Midbrain (tissue), 1 donor: ENCODE measurements around the gene SNX32.
"Not testable (repeated sequence)": the region's sequence is repeated elsewhere in the genome, so short reads cannot be mapped to it uniquely, and the experiment has no call there.

ENCODE experiments used
- DNase-seq: peaks from one replicate; lab custom pipeline; 2025; lab: John Stamatoyannopoulos, UW

SNX32 gene

GRCh38 chr11:65886826-65887722 is 53.3 kb downstream of the SNX32 start:
- DNase-seq, result no peak

DNA sequence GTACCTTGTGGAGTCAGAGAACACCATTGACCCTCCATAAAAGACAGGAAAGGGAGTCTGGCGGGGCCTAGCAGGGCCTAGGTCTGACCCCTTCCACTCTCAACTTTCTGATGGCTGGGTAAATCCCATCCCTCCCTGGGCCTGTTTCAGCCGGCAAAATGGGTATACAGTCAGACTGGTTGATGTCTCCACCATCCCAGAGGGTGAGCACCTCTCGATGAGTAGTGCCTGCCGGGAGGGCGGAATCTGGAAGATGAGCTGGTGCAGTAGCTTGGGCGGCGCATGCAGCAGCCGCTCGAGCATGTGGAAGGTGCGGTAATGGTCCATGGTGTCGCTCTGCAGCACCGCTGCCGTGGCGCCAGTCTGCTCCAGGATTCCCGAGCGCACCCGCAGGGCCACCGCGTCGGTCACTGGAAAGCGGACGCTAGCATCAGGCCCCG is 54.0 kb downstream of the SNX32 start:
- no peak for DNase-seq

- peak; percentile 98 for DNase-seq
These were observed 54.5 kb downstream of the SNX32 start, which contains the start of gene FIBP for GRCh38 chr11:65888163-65888814. Gene FIBP (minus strand): TSS chr11:65888471. CDS start chr11:65888418, 53 bp downstream.

GRCh38 chr11:65890324-65891218 is 56.8 kb downstream of the SNX32 start, which contains the start of gene CCDC85B:
Gene CCDC85B (plus strand): TSS chr11:65890673. CDS start chr11:65890784, 111 bp downstream.
- peak; percentile 96 for DNase-seq

DNA sequence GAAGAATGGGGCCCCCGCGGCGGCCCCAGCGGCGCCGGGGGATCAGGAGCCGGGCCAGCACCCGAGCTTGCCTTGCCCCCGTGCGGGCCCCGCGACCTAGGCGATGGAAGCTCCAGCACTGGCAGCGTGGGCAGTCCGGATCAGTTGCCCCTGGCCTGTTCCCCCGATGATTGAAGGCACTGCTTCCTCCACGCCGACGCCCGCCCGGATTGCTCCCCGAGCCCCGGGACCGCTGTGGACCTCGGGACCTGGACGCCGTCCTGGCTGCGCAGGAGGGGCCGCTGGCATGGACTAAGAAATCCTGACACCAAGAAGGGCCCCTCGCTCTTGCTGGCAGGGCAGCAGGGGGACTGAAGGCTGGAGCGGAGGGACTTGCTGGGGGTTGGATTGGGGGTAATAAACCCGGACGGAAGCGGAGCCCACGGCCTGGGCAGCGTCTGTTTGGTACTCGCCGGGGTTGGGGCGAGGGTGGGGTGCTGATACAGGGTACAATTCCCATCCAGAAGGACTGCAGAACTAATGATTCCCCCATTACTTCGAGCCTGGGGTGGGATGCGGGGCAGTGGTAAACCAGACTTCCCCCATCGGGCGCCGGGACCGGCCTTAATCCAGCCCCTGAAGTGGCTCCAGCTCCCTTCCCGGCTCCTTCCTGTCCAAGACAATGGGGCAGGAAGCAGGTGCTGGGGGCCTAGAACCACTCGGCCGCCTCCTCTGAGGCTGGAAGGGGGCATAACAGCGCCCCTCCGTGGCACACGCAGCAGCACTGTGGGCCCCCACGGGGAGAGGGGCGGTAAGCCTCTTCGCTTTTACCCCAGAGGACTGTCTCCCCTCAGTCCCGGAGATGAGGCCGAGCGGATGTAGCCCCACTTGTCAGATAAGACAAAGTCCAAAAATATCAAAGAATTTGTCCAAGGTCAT is 57.7 kb downstream of the SNX32 start:
- DNase-seq, result no peak

- not testable (repeated sequence) for DNase-seq
These were observed 58.4 kb downstream of the SNX32 start for GRCh38 chr11:65892137-65892540.

DNA sequence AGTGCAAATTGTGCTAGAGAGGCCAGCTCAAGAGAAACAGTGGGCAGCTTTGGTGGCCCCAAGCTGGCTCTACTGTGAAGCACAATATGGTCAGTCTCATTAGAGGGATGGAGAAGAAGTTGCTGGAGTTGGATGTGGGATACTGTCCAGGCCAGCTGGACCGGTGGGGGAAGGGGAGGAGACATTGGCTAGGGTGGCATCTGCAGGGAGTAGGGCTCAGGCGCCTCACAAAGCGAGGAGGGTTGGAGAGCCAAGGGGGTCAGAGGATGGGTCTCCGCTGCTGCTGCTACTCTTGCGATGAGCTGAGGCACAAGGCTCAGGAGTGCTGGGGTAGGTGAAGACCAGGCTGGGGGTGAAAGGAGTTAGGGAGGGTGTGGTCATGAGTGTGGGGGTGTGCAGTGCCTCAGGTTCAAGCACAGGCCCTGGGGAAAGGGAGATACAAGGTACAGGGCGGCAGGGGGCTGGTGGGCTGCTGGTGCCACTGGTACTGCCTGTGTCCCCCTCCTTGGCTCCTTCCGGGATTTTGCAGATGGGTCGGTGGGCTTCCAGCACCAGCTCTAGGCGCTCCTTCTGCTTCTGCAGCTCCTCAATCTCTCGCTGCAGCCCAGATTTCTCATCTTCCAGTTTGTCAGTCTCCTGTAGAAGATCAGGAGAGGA is 59.0 kb downstream of the SNX32 start:
- DNase-seq, result no peak

DNA sequence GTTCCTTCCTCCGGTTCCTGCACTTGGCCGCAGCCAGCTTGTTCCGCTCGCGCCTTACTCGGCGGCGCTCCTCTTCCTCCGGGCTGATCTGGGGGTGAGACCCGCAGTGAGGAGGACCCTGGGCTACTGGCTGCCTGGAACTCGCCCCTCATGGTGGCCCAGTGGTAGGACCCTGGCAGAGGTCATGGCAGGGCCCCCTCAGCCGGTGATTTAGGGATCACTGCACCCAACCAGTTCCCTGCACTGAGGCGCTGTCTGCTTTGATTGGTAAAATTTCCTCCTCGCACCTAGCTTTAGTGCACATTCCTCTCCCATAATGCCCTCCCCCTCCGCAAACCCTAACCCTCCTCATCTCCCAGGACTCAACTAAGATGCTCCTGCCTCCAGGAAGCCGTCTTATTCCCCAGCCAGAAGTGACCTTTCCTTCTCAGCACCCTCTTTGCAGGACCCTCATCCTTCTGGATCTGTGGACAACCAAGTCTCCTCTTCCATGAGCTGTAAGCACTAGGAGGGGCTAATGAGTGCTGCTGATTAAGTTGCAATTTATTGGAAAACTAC is 60.4 kb downstream of the SNX32 start:
- DNase-seq, result no peak

GRCh38 chr11:65895482-65895981 is 61.8 kb downstream of the SNX32 start:
- DNase-seq, result no peak

- DNase-seq, result no peak
These were observed 62.6 kb downstream of the SNX32 start for GRCh38 chr11:65896034-65896999.

- DNase-seq, result no peak
These were observed 63.3 kb downstream of the SNX32 start for GRCh38 chr11:65897020-65897471.

- no peak for DNase-seq
These were observed 65.0 kb downstream of the SNX32 start for GRCh38 chr11:65898656-65899355.

DNA sequence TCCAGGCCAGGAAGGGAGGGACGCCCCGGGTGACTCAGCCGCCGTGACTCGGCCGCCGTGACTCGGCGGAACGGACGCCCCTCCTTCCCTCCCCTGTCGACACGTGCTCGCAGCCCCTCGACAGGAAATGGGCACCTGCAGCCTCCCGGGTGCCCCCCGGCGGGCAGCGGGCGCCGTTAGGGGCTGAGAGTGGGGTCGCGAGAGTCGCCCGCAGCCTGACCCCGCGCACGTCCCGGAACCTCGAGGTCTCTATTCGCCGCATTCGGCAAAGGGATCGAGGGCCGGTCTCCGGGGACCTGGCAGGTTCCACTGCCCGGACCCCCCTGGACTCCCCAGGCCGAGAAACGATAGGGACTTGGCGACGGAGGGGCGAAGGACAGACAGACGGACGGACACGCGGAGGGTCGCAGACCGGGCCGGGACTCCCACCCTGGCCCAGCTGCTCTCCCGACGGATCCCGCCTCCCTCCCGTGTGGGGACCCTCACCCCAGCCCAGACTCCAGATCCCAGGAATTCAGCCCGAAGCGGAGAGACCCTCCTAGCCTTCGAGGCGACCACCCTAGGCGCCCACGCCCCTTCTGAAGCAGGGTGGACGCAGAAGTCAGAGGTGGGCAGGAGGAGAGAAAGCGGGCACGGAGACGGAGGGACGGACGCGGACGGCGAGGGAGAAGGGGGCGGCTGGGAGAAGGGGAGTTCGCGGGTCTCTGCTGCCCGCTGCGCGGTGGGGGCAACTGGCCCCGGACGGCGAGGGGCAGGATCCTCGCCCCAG is 65.8 kb downstream of the SNX32 start:
- no peak for DNase-seq

- peak; percentile 23 for DNase-seq
These were observed 66.5 kb downstream of the SNX32 start, which contains the start of gene FOSL1 for GRCh38 chr11:65900125-65900898. Gene FOSL1 (minus strand): TSS chr11:65900388. CDS start chr11:65900339, 49 bp downstream.

GRCh38 chr11:65900899-65901180 is 67.1 kb downstream of the SNX32 start:
- DNase-seq, result no peak

- no peak for DNase-seq
These were observed 69.3 kb downstream of the SNX32 start for GRCh38 chr11:65903068-65903481.
